B cell (primary cell): ENCODE results near the gene SRRM1. TPM values are rescaled to one million over a fixed set of nuclear protein-coding genes. Genes with fewer than 3 reads are reported as not detected.
A peak's percentile ranks its signal among the peaks of the same experiment; 100 is the strongest.

Source experiments
- ATAC-seq: fragments of 200-7000 bp; cut with Tn5 transposase; one replicate; pipeline ENCODE4 v1.10.0; 2021; ENCODE audit warnings: low read depth, mild to moderate bottlenecking, moderate number of reproducible peaks, moderate library complexity
- CTCF ChIA-PET: fragments of 350-600 bp; sonication (Branson Sonifier 250); formaldehyde crosslinking; loops from one replicate; lab custom pipeline; 2021; ENCODE audit warnings: antibody characterized with exemption, inconsistent platforms; lab: Charles Lee
- POLR2A ChIA-PET: fragments of 350-600 bp; sonication (Branson Sonifier 250); formaldehyde crosslinking; loops from one replicate; lab custom pipeline; 2021; ENCODE audit warnings: antibody characterized with exemption; lab: Charles Lee
- DNase-seq: peaks from one replicate; pipeline ENCODE4 v3.0.0; 2013
- H2AFZ ChIP-seq: 2 replicates; pipeline ENCODE4 v1.6.1; 2012; ENCODE audit warnings: mild to moderate bottlenecking, low read depth, low read length; ENCODE audit not compliant: insufficient read depth, poor library complexity, severe bottlenecking
- H3K27ac ChIP-seq, 2 donors: 1 replicate in 1 of 2; 2 replicates in 1 of 2; pipeline ENCODE4 v1.5.1; 2012 to 2013; ENCODE audit warnings: low read length in 2 of 2, mild to moderate bottlenecking in 2 of 2, moderate library complexity in 1 of 2
- H3K27me3 ChIP-seq, 4 experiments: fragments of 200-600 bp in 1 of 4; sonication (generic) in 1 of 4; replicated peaks in 1 of 4; 1 replicate in 2 of 4; 2 replicates in 2 of 4; pipeline versions ENCODE4 v1.6.1 to v1.7.0; 2013 to 2016; ENCODE audit warnings: low read length in 3 of 4, mild to moderate bottlenecking in 2 of 4, mixed read lengths in 1 of 4, moderate library complexity in 1 of 4; ENCODE audit not compliant: insufficient read depth in 4 of 4, control insufficient read depth in 3 of 4; ENCODE audit errors: control extremely low read depth in 1 of 4
- H3K36me3 ChIP-seq, 2 experiments: replicated peaks in 1 of 2; 1 replicate in 1 of 2; 2 replicates in 1 of 2; pipeline versions ENCODE4 v1.6.1 to v1.7.1; 2013; ENCODE audit warnings: low read length in 1 of 2; ENCODE audit not compliant: insufficient read depth in 2 of 2, control insufficient read depth in 1 of 2; ENCODE audit errors: control extremely low read depth in 1 of 2, extremely low read depth in 1 of 2
- H3K4me1 ChIP-seq, 2 donors: fragments of 200-600 bp in 1 of 2; sonication (generic) in 1 of 2; 1 replicate in 1 of 2; 2 replicates in 1 of 2; pipeline versions ENCODE4 v1.5.1 to v1.6.1; 2013 to 2017; ENCODE audit warnings: low read length in 2 of 2; ENCODE audit not compliant: control insufficient read depth in 2 of 2, insufficient read depth in 2 of 2
- H3K4me2 ChIP-seq: replicated peaks from 2 replicates; pipeline ENCODE3; 2012; ENCODE audit warnings: mild to moderate bottlenecking, low read depth, low read length; ENCODE audit not compliant: poor library complexity, severe bottlenecking
- H3K4me3 ChIP-seq, 5 experiments: fragments of 200-600 bp in 1 of 5; sonication (generic) in 1 of 5; 1 replicate in 3 of 5; 2 replicates in 2 of 5; pipeline versions ENCODE4 v1.5.1 to v1.7.0; 2011 to 2016; ENCODE audit warnings: low read length in 4 of 5, mild to moderate bottlenecking in 4 of 5, low read depth in 2 of 5, control low read depth in 1 of 5, moderate library complexity in 1 of 5; ENCODE audit not compliant: insufficient read depth in 1 of 5; ENCODE audit errors: control extremely low read depth in 1 of 5, extremely low read depth in 1 of 5
- H3K79me2 ChIP-seq: fragments of 200-600 bp; sonication (generic); one replicate; pipeline ENCODE4 v1.6.0; 2016; ENCODE audit warnings: low read length; ENCODE audit not compliant: control insufficient read depth, insufficient read depth
- H3K9ac ChIP-seq: fragments of 200-600 bp; sonication (generic); 2 replicates; pipeline ENCODE4 v1.6.1; 2017; ENCODE audit warnings: mild to moderate bottlenecking, low read length, moderate library complexity
- H3K9me3 ChIP-seq, 3 donors: one replicate each; pipeline versions ENCODE4 v1.6.1 to v1.7.1; 2013; ENCODE audit warnings: low read length in 2 of 3; ENCODE audit not compliant: control insufficient read depth in 2 of 3, insufficient read depth in 1 of 3; ENCODE audit errors: control extremely low read depth in 1 of 3
- H4K20me1 ChIP-seq: 2 replicates; pipeline ENCODE4 v1.6.0; 2012; ENCODE audit warnings: mild to moderate bottlenecking, low read length; ENCODE audit not compliant: insufficient read depth, control insufficient read depth, poor library complexity, severe bottlenecking
- H3K27ac Mint-ChIP-seq: one replicate; pipeline ENCODE4 v1.8.0; 2021; ENCODE audit warnings: mixed read lengths
- H3K27me3 Mint-ChIP-seq: one replicate; pipeline ENCODE4 v1.8.0; 2021; ENCODE audit warnings: mixed read lengths
- H3K4me1 Mint-ChIP-seq: one replicate; pipeline ENCODE4 v1.8.0; 2021; ENCODE audit warnings: mixed read lengths
- H3K4me3 Mint-ChIP-seq: one replicate; pipeline ENCODE4 v1.8.0; 2021; ENCODE audit warnings: mixed read lengths
- H3K9me3 Mint-ChIP-seq: one replicate; pipeline ENCODE4 v1.8.0; 2022; ENCODE audit warnings: mixed read lengths; ENCODE audit not compliant: insufficient read depth
- EZH2 ChIP-seq: IDR thresholded peaks from 2 replicates; pipeline ENCODE4 v1.6.1; 2012; ENCODE audit warnings: borderline replicate concordance, low read depth, mild to moderate bottlenecking, moderate library complexity, low read length; ENCODE audit not compliant: insufficient read depth, poor library complexity, severe bottlenecking
- WGBS: methylation state at CpG from one replicate; pipeline ENCODE4 v1.1.5; 2013; ENCODE audit warnings: missing lambda C conversion rate; ENCODE audit not compliant: insufficient coverage; 5-methylcytosine and 5-hydroxymethylcytosine counted together
- intact Hi-C: fragments of 100-400 bp; cut with micrococcal nuclease; formaldehyde crosslinking; loops from one replicate; pipeline ENCODE4 v1.10.0; 2022
- polyA plus RNA-seq: library from polyadenylated mRNA; depleted of rRNA; stranded (reverse); fragments of >200 nt; gene quantifications from 2 replicates; pipeline ENCODE4 v1.2.3, GENCODE V29; 2012
- total RNA-seq, 2 donors: library from RNA; stranded (reverse); fragments of 120-200 nt in 1 of 2; gene quantifications; 1 replicate in 1 of 2; 2 replicates in 1 of 2; pipeline versions ENCODE4 v1.2.3 to v1.2.4, GENCODE V29; 2013 to 2022
- TF ChIP-seq, protein P1 (sequence below): fragments of 200-600 bp; IDR thresholded peaks from one replicate; pipeline ENCODE4 v1.8.0; 2022; ENCODE audit warnings: antibody characterized with exemption, mild to moderate bottlenecking

SRRM1 gene
- total and polyA plus RNA-seq, 2 donors (not counting 1 experiment from before 2014, with no cell fraction given), result 88.5 to 238 TPM

DNA sequence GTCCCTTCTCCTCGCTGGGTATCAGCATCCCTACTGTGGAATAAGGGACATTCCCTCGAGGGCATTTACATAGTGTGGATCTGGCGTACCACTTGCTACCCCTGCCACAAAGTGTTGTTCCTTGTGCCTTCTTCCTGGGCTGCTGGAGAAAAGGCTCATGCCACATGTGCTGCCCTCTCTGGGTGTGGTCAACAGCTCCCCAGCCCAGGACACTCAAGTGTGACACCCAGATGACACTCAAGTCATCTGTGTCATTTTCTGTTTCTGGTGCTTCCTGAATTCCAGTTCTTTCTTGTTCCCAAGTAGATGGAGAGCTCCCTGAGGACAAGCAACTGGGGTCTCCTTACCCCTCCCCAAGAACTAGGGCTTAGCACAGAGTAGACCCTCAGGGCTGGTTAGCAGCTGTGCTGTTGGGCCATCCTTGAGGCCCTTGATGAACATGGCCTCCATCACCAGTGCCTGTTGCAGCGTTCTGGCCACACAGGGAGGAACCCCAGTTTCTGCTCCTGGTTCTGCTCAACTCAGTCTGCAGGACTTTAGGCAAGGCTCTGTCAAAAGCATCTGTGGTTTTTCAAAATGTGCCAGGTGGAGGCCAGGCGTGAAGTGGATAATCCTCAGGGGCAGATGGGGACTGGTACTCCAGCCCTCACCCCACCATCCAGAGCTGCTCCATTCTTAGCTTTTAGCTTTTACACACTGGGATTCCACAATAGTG, 53.1 kb downstream of the SRRM1 start:
- no peaks in the 10 kb centered on the region for H4K20me1 ChIP-seq
- H3K4me1 ChIP-seq, result peaks cover 30 to 32% of the 10 kb centered on the region in 2 donors
- no peaks in the 10 kb centered on the region for H3K36me3 ChIP-seq
- H3K9ac ChIP-seq, result peak overlapping the region; percentile 44
- peak overlapping the region; percentile 68 for H3K4me3 Mint-ChIP-seq
- DNase-seq (no peak), ATAC-seq (no peak)
- no peaks in the 10 kb centered on the region for H3K27me3 ChIP-seq
- no peaks in the 10 kb centered on the region for H3K9me3 Mint-ChIP-seq
- H3K27me3 Mint-ChIP-seq, result no peaks in the 10 kb centered on the region
- ChIA-PET POLR2A (interaction anchor here (1.0 kb wide), 1 partner anchor 52 kb away, joined by 11 read pairs; no protein-coding TSS in a partner anchor), CTCF (interaction anchor here (0.7 to 5.7 kb wide), 8 partner anchors 8 to 741 kb away, joined by 3 to 46 read pairs (median 4); no protein-coding TSS in a partner anchor)
- H3K4me1 Mint-ChIP-seq, result peaks cover 34% of the 10 kb centered on the region
- no peaks in the 10 kb centered on the region for H3K79me2 ChIP-seq
- peak overlapping the region in 2 of 5 experiments; percentile 7 to 37 for H3K4me3 ChIP-seq
- H2AFZ ChIP-seq, result peak overlapping the region; percentile 64
- WGBS, result 93% methylated on average over 5 of the region's 5 CpGs
- peak overlapping the region; percentile 75 for H3K27ac Mint-ChIP-seq
- H3K27ac ChIP-seq, result peak overlapping the region; percentile 60 to 71
- TF ChIP-seq EZH2, result no peak
- TF ChIP-seq, protein P1, sequence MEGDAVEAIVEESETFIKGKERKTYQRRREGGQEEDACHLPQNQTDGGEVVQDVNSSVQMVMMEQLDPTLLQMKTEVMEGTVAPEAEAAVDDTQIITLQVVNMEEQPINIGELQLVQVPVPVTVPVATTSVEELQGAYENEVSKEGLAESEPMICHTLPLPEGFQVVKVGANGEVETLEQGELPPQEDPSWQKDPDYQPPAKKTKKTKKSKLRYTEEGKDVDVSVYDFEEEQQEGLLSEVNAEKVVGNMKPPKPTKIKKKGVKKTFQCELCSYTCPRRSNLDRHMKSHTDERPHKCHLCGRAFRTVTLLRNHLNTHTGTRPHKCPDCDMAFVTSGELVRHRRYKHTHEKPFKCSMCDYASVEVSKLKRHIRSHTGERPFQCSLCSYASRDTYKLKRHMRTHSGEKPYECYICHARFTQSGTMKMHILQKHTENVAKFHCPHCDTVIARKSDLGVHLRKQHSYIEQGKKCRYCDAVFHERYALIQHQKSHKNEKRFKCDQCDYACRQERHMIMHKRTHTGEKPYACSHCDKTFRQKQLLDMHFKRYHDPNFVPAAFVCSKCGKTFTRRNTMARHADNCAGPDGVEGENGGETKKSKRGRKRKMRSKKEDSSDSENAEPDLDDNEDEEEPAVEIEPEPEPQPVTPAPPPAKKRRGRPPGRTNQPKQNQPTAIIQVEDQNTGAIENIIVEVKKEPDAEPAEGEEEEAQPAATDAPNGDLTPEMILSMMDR, result no peak
- peak overlapping the region; percentile 72 for H3K4me2 ChIP-seq
- intact Hi-C loops, result loop anchor here (5.0 kb wide), 1 partner anchor 36 kb away; no protein-coding TSS in a partner anchor
- H3K9me3 ChIP-seq, result peaks cover 0 to 6% (median 0%) of the 10 kb centered on the region in 3 donors
